HEK293 (cell line): ENCODE data around the gene PLPPR2.

Experiments used
- GLIS2 ChIP-seq: fragments of 450-650 bp; formaldehyde crosslinking; IDR thresholded peaks from 2 replicates; pipeline ENCODE4 v1.5.1; 2016; ENCODE audit warnings: missing biosample characterization, missing genetic modification characterization
- HOXC10 ChIP-seq: sonication (generic); formaldehyde crosslinking; IDR thresholded peaks from 2 replicates; pipeline ENCODE4 v1.8.1; 2023; ENCODE audit warnings: mild to moderate bottlenecking, missing genetic modification reagents
- PBX3 ChIP-seq: sonication (generic); formaldehyde crosslinking; IDR thresholded peaks from 2 replicates; pipeline ENCODE4 v1.8.1; 2022; ENCODE audit warnings: mild to moderate bottlenecking, moderate library complexity, missing genetic modification reagents
- PRDM10 ChIP-seq: fragments of 450-650 bp; formaldehyde crosslinking; IDR thresholded peaks from 2 replicates; pipeline ENCODE4 v1.5.1; 2016; ENCODE audit warnings: missing biosample characterization, missing genetic modification characterization
- REPIN1 ChIP-seq: fragments of 450-650 bp; formaldehyde crosslinking; IDR thresholded peaks from 2 replicates; pipeline ENCODE4 v1.5.1; 2017; ENCODE audit warnings: missing biosample characterization, missing genetic modification characterization, low read depth
- SETDB1 ChIP-seq: IDR thresholded peaks from one replicate; pipeline ENCODE4 v1.6.1; 2017; ENCODE audit warnings: mild to moderate bottlenecking, low read length, moderate library complexity, mixed read lengths; ENCODE audit not compliant: insufficient read length
- TCF7L2 ChIP-seq: IDR thresholded peaks from 2 replicates; pipeline ENCODE4 v1.6.1; 2011; ENCODE audit warnings: low read depth, mild to moderate bottlenecking, inconsistent platforms, low read length, moderate library complexity, borderline replicate concordance
- ZBTB1 ChIP-seq: fragments of 450-650 bp; formaldehyde crosslinking; IDR thresholded peaks from 2 replicates; pipeline ENCODE4 v1.5.1; 2016; ENCODE audit warnings: missing biosample characterization, missing genetic modification characterization
- ZBTB20 ChIP-seq: fragments of 450-650 bp; formaldehyde crosslinking; IDR thresholded peaks from 2 replicates; pipeline ENCODE4 v1.5.1; 2016; ENCODE audit warnings: missing biosample characterization, missing genetic modification characterization
- ZIC2 ChIP-seq: fragments of 450-650 bp; formaldehyde crosslinking; IDR thresholded peaks from 2 replicates; pipeline ENCODE4 v1.5.1; 2016; ENCODE audit warnings: missing biosample characterization, missing genetic modification characterization
- ZNF121 ChIP-seq: fragments of 450-650 bp; formaldehyde crosslinking; IDR thresholded peaks from 2 replicates; pipeline ENCODE4 v1.5.1; 2016; ENCODE audit warnings: missing biosample characterization, missing genetic modification characterization
- ZNF133 ChIP-seq: fragments of 450-650 bp; formaldehyde crosslinking; IDR thresholded peaks from 2 replicates; pipeline ENCODE4 v1.5.1; 2016; ENCODE audit warnings: missing biosample characterization, missing genetic modification characterization
- ZNF148 ChIP-seq: fragments of 450-650 bp; formaldehyde crosslinking; IDR thresholded peaks from 2 replicates; pipeline ENCODE4 v1.5.0; 2017; ENCODE audit warnings: missing biosample characterization, missing genetic modification characterization, borderline replicate concordance
- ZNF155 ChIP-seq: fragments of 450-650 bp; formaldehyde crosslinking; IDR thresholded peaks from 2 replicates; pipeline ENCODE4 v1.5.1; 2016; ENCODE audit warnings: missing biosample characterization, missing genetic modification characterization
- ZNF169 ChIP-seq: fragments of 450-650 bp; formaldehyde crosslinking; IDR thresholded peaks from 2 replicates; pipeline ENCODE4 v1.5.1; 2016; ENCODE audit warnings: missing biosample characterization, missing genetic modification characterization
- ZNF18 ChIP-seq: fragments of 450-650 bp; formaldehyde crosslinking; IDR thresholded peaks from 2 replicates; pipeline ENCODE4 v1.5.1; 2016; ENCODE audit warnings: missing biosample characterization, missing genetic modification characterization
- ZNF239 ChIP-seq: fragments of 450-650 bp; formaldehyde crosslinking; IDR thresholded peaks from 2 replicates; pipeline ENCODE4 v1.5.1; 2016; ENCODE audit warnings: missing biosample characterization, missing genetic modification characterization
- ZNF24 ChIP-seq: fragments of 450-650 bp; formaldehyde crosslinking; IDR thresholded peaks from 2 replicates; pipeline ENCODE4 v1.5.1; 2016; ENCODE audit warnings: missing biosample characterization, missing genetic modification characterization
- ZNF280D ChIP-seq: fragments of 450-650 bp; formaldehyde crosslinking; IDR thresholded peaks from 2 replicates; pipeline ENCODE4 v1.5.1; 2016; ENCODE audit warnings: missing biosample characterization, missing genetic modification characterization
- ZNF404 ChIP-seq: fragments of 450-650 bp; formaldehyde crosslinking; IDR thresholded peaks from 2 replicates; pipeline ENCODE4 v1.5.1; 2017; ENCODE audit warnings: missing biosample characterization, missing genetic modification characterization
- ZNF48 ChIP-seq: fragments of 450-650 bp; formaldehyde crosslinking; IDR thresholded peaks from 2 replicates; pipeline ENCODE4 v1.5.1; 2016; ENCODE audit warnings: missing biosample characterization, missing genetic modification characterization
- ZNF488 ChIP-seq: fragments of 450-650 bp; formaldehyde crosslinking; IDR thresholded peaks from 2 replicates; pipeline ENCODE4 v1.5.1; 2016; ENCODE audit warnings: missing biosample characterization, missing genetic modification characterization
- ZNF501 ChIP-seq: fragments of 450-650 bp; formaldehyde crosslinking; IDR thresholded peaks from 2 replicates; pipeline ENCODE4 v1.5.1; 2016; ENCODE audit warnings: missing biosample characterization, missing genetic modification characterization
- ZNF707 ChIP-seq: fragments of 450-650 bp; formaldehyde crosslinking; IDR thresholded peaks from 2 replicates; pipeline ENCODE4 v1.5.1; 2016; ENCODE audit warnings: missing biosample characterization, missing genetic modification characterization
- ZNF785 ChIP-seq: fragments of 450-650 bp; formaldehyde crosslinking; IDR thresholded peaks from 2 replicates; pipeline ENCODE4 v1.5.1; 2016; ENCODE audit warnings: missing biosample characterization, missing genetic modification characterization
- ZNF791 ChIP-seq: fragments of 450-650 bp; formaldehyde crosslinking; IDR thresholded peaks from 2 replicates; pipeline ENCODE4 v1.5.1; 2016; ENCODE audit warnings: missing biosample characterization, missing genetic modification characterization
- ZNF830 ChIP-seq: fragments of 450-650 bp; IDR thresholded peaks from 2 replicates; pipeline ENCODE4 v1.5.0; 2018; ENCODE audit warnings: missing biosample characterization, missing genetic modification characterization, low read depth, mild to moderate bottlenecking, moderate library complexity

PLPPR2 gene

GRCh38 chr19:11380653-11381537 lies 25.7 kb downstream of the PLPPR2 start (continued):
- 0 out of 2 replicates have a peak, but pooled peaks have one; percentile 58 for TF ChIP-seq ZNF148 (tag by site-specific recombination)
- no peak for TF ChIP-seq ZNF785
- 0 out of 2 replicates have a peak, but pooled peaks have one; percentile 51 for TF ChIP-seq PBX3 (CRISPR knock-in tag)
- no peak for TF ChIP-seq ZNF830 (tag by site-specific recombination)
- TF ChIP-seq SETDB1 = no peak
- no peak for TF ChIP-seq ZNF24 (tag by site-specific recombination)
- no peak for TF ChIP-seq ZNF280D (tag by site-specific recombination)
- TF ChIP-seq ZIC2 (tag by site-specific recombination) = peak; percentile 70
- no peak for TF ChIP-seq ZNF121 (tag by site-specific recombination)
- no peak for TF ChIP-seq ZNF707 (tag by site-specific recombination)
- TF ChIP-seq ZNF791 (tag by site-specific recombination) = no peak
- TF ChIP-seq ZBTB20 = peak; percentile 95
- no peak for TF ChIP-seq ZNF18 (tag by site-specific recombination)
- peak; percentile 29; the same call in 1 of the 2 replicates for TF ChIP-seq ZNF501 (tag by site-specific recombination)
- TF ChIP-seq PRDM10 (tag by site-specific recombination) = peak; percentile 40
- TF ChIP-seq ZNF239 (tag by site-specific recombination) = no peak
- TF ChIP-seq ZNF48 = no peak
- TF ChIP-seq ZNF404 (tag by site-specific recombination) = no peak
- peak; percentile 85 for TF ChIP-seq GLIS2 (tag by site-specific recombination)
- TF ChIP-seq ZNF169 (tag by site-specific recombination) = no peak
- TF ChIP-seq ZNF133 (tag by site-specific recombination) = no peak
- no peak; the same call in 1 of the 2 replicates for TF ChIP-seq ZNF488 (tag by site-specific recombination)
- TF ChIP-seq REPIN1 = no peak
- no peak for TF ChIP-seq HOXC10 (CRISPR knock-in tag)
- no peak for TF ChIP-seq TCF7L2
- peak; percentile 14; the same call in 1 of the 2 replicates for TF ChIP-seq ZBTB1 (tag by site-specific recombination)
- TF ChIP-seq ZNF155 (tag by site-specific recombination) = no peak
